GM13976 (cell line): ENCODE measurements around the gene FCN2.

Source experiments
- DNase-seq: peaks from one replicate; pipeline ENCODE4 v3.0.0; 2012; ENCODE audit warnings: low spot score
- CTCF ChIP-seq: IDR thresholded peaks from 2 replicates; pipeline ENCODE4 v1.5.1; 2012; ENCODE audit warnings: borderline replicate concordance, mild to moderate bottlenecking; ENCODE audit not compliant: insufficient read depth; ENCODE audit errors: extremely low read depth, missing control alignments, control extremely low read depth
- in situ Hi-C: fragments of 300-500 bp; cut with MboI; formaldehyde crosslinking; loops from one replicate; pipeline ENCODE4 v1.12.0; 2022; ENCODE audit warnings: low sequenced_read_pairs, mixed read lengths, inconsistent platforms; ENCODE audit not compliant: unreplicated experiment

Gene FCN2

GRCh38 chr9:134887686-134888602 is 7.3 kb downstream of the FCN2 start:
- in situ Hi-C loops = no loop called here
- no peak for DNase-seq
- TF ChIP-seq CTCF = no peak

GRCh38 chr9:134888603-134889190 is 8.1 kb downstream of the FCN2 start:
- no peak for TF ChIP-seq CTCF
- in situ Hi-C loops = no loop called here
- no peak for DNase-seq

GRCh38 chr9:134889386-134890154 is 9.0 kb downstream of the FCN2 start:
- DNase-seq = no peak
- no peak for TF ChIP-seq CTCF
- in situ Hi-C loops = no loop called here

- no peak for TF ChIP-seq CTCF
- DNase-seq = no peak
- in situ Hi-C loops = no loop called here
Observed at GRCh38 chr9:134890155-134890495, 9.5 kb downstream of the FCN2 start.

GRCh38 chr9:134891053-134891452 is 10.4 kb downstream of the FCN2 start:
- no peak for DNase-seq
- no peak for TF ChIP-seq CTCF
- in situ Hi-C loops = no loop called here

- DNase-seq = no peak
- TF ChIP-seq CTCF = no peak
- in situ Hi-C loops = no loop called here
Observed at GRCh38 chr9:134891713-134892112, 11.1 kb downstream of the FCN2 start.
